Tibial artery (tissue), 4 donors: ENCODE measurements around the gene ATP9B.

ENCODE experiments used
- DNase-seq, 2 donors: peaks; one replicate each; pipeline ENCODE4 v3.0.0-alpha.2; 2019
- H3K27ac ChIP-seq, 2 donors: fragments of 200-600 bp; sonication (generic) in 1 of 2; 1 replicate in 1 of 2; 2 replicates in 1 of 2; pipeline ENCODE4 v1.5.1; 2018 to 2019; ENCODE audit warnings: mild to moderate bottlenecking in 1 of 2
- H3K27me3 ChIP-seq, 2 donors: fragments of 200-600 bp; sonication (generic) in 1 of 2; one replicate each; pipeline versions ENCODE4 v1.5.1 to v1.6.0; 2016 to 2019
- H3K36me3 ChIP-seq, 3 donors: fragments of 200-600 bp; sonication (generic) in 2 of 3; one replicate each; pipeline ENCODE4 v1.5.1; 2016 to 2019; ENCODE audit warnings: mild to moderate bottlenecking in 2 of 3
- H3K4me1 ChIP-seq, 4 donors: fragments of 200-600 bp; sonication (generic) in 2 of 4; 1 replicate in 3 of 4; 2 replicates in 1 of 4; pipeline ENCODE4 v1.5.1; 2016 to 2019
- H3K4me3 ChIP-seq, 2 donors: fragments of 200-600 bp; sonication (generic) in 1 of 2; 1 replicate in 1 of 2; 2 replicates in 1 of 2; pipeline ENCODE4 v1.5.1; 2018 to 2019; ENCODE audit warnings: mild to moderate bottlenecking in 2 of 2
- H3K9me3 ChIP-seq, 3 donors: fragments of 200-600 bp; sonication (generic) in 1 of 3; one replicate each; pipeline ENCODE4 v1.5.1; 2016 to 2019
- intact Hi-C: fragments of 100-400 bp; cut with DNase I; formaldehyde crosslinking; loops from one replicate; pipeline ENCODE4 v1.15.0; 2023; ENCODE audit warnings: low total_unique reads
- TF ChIP-seq, protein P1 (sequence below), 2 experiments: fragments of 200-600 bp in 1 of 2; fragments of 450-650 bp in 1 of 2; IDR thresholded peaks; one replicate each; pipeline ENCODE4 v1.5.1; 2017 to 2019; ENCODE audit warnings: antibody characterized with exemption in 2 of 2, mild to moderate bottlenecking in 1 of 2, moderate library complexity in 1 of 2

ATP9B gene

DNA sequence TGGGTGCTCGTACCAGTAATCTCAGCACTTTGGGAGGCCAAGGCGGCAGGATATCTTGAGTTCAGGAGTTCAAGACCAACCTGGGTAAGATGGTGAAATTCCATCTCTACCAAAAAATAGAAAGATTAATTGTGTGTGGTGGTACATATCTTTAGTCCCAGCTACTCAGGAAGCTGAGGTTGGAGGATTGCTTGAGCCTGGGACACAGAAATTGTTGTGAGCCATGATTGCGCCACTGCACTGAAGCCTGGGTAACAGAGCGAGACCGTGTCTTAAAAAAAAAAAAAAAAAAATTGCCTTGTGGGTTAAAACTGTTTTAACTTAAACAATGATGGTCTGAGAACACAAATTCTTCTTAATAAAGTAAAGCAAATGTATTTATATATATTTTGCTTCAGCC lies 49.6 kb downstream of the ATP9B start:
- Histone ChIP-seq H3K27me3 (no peaks in the 10 kb centered on the region), H3K27ac (no peak overlapping the region), H3K36me3 (peaks cover 10 to 15% (median 10%) of the 10 kb centered on the region in 3 donors), H3K4me3 (no peak overlapping the region), H3K4me1 (no peaks in the 10 kb centered on the region), H3K9me3 (no peaks in the 10 kb centered on the region)
- no peak for DNase-seq
- intact Hi-C loops = no loop called here
- TF ChIP-seq, protein P1, sequence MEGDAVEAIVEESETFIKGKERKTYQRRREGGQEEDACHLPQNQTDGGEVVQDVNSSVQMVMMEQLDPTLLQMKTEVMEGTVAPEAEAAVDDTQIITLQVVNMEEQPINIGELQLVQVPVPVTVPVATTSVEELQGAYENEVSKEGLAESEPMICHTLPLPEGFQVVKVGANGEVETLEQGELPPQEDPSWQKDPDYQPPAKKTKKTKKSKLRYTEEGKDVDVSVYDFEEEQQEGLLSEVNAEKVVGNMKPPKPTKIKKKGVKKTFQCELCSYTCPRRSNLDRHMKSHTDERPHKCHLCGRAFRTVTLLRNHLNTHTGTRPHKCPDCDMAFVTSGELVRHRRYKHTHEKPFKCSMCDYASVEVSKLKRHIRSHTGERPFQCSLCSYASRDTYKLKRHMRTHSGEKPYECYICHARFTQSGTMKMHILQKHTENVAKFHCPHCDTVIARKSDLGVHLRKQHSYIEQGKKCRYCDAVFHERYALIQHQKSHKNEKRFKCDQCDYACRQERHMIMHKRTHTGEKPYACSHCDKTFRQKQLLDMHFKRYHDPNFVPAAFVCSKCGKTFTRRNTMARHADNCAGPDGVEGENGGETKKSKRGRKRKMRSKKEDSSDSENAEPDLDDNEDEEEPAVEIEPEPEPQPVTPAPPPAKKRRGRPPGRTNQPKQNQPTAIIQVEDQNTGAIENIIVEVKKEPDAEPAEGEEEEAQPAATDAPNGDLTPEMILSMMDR (IDR thresholded peaks at IDR 0.05) = no peak

DNA sequence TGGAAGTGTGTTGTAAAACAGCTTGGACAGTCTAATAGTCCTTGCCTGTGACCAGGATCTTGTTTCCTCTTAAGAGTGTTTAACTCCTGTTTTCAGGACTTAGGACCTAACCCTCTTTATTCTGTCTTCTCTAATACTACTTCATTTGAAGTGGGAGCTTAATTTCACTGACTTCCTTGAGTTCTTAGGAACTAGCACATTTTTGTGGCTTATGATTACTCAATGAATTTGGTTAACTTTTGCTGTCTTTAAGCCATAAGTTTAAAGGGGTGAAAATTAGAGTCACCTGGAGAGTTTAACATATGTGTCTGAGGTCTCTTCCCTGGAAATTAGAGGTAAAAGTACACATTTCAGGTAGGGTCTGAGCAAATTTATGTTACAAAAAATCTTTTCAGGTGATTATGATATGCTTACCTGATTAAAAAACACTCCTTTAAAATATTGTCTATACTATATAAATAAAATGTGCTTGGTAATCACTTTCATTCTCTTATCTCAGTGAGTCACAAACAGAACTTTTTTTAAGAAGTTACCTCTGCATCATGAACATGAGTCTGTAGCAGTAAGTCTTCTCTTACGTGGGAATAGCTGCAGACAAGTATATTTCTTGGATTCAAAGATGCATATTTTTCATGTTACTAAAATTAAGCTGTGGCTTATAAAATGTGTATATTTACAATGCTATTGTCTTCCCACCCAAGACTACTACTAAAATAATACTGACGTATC lies 52.7 kb downstream of the ATP9B start:
- H3K27ac ChIP-seq = no peak overlapping the region
- TF ChIP-seq, protein P1 (IDR thresholded peaks at IDR 0.05) = no peak
- no peak overlapping the region for H3K4me3 ChIP-seq
- no peaks in the 10 kb centered on the region for H3K27me3 ChIP-seq
- DNase-seq = no peak
- intact Hi-C loops = no loop called here
- peaks cover 7 to 15% (median 13%) of the 10 kb centered on the region in 3 donors for H3K36me3 ChIP-seq
- no peaks in the 10 kb centered on the region for H3K9me3 ChIP-seq
- no peaks in the 10 kb centered on the region for H3K4me1 ChIP-seq

DNA sequence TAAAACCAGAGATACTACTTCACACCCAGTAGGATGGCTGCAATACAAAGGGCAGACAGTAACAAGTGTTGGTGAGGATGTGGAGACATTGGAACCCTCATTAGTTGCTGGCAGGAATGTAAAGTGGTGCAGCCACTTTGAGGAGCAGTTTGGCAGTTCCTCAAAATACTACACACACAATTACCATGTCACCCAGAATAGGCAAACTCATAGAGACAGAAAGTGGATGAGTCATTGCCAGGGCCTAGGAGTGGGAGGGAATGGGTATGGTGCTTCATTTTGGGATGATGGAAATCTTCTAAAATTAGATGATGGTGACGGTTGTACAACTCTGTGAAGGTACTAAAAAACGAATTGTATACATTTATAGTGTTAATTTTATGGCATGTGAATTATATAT lies 54.8 kb downstream of the ATP9B start:
- no peak for DNase-seq
- H3K4me3 ChIP-seq = no peak overlapping the region
- no peaks in the 10 kb centered on the region for H3K9me3 ChIP-seq
- peaks cover 13 to 25% (median 24%) of the 10 kb centered on the region in 3 donors for H3K36me3 ChIP-seq
- intact Hi-C loops = no loop called here
- TF ChIP-seq, protein P1 (IDR thresholded peaks at IDR 0.05) = no peak
- H3K4me1 ChIP-seq = no peaks in the 10 kb centered on the region
- no peaks in the 10 kb centered on the region for H3K27me3 ChIP-seq
- H3K27ac ChIP-seq = no peak overlapping the region

DNA sequence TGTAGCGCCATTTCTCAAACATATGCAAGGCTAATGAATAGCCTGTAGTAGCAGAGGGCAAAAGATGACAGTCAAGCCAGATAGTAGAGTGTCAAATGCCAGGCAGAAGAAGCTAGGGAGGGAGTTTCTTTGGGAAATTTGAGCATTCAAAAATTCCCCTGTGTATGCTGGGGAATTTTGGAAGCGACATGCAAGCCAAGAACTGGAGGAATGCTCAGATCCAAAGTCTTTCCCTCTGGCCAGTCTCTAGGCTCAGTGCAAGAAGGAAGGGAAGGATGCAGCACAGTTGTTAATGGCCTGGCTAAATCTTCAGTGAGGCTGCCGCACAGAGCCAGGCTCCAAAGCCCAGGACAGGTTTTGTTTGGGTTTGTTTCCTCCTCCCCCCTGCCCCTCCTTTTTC lies 59.9 kb downstream of the ATP9B start:
- Histone ChIP-seq H3K4me3 (no peak overlapping the region), H3K27me3 (no peaks in the 10 kb centered on the region), H3K4me1 (no peaks in the 10 kb centered on the region), H3K9me3 (no peaks in the 10 kb centered on the region), H3K27ac (no peak overlapping the region), H3K36me3 (peaks cover 13 to 34% (median 19%) of the 10 kb centered on the region in 3 donors)
- intact Hi-C loops = no loop called here
- no peak for DNase-seq
- TF ChIP-seq, protein P1 (IDR thresholded peaks at IDR 0.05) = no peak

DNA sequence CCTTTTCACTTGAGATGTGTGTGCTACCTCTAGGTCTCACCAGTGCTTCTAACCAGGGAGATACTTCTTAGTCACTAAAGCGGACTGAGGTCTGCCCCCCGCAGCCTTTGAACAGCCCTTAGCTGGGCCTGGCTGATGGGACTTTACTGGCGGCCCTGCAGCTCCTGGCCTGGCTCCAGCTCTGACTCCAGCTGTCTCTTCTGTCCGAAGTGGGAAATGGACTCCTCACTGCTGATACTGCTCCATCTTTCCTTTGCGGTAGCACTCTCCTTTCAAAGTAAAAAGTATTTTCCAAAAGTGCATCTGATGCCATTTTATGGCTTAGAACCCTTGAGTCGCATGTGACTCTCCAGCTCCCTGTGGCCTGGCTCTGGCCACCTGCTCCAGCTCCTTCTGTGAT lies 64.5 kb downstream of the ATP9B start:
- peaks cover 0 to 25% (median 0%) of the 10 kb centered on the region in 3 donors for H3K36me3 ChIP-seq
- no peaks in the 10 kb centered on the region for H3K4me1 ChIP-seq
- H3K4me3 ChIP-seq = no peak overlapping the region
- intact Hi-C loops = no loop called here
- DNase-seq = no peak
- TF ChIP-seq, protein P1 (IDR thresholded peaks at IDR 0.05) = no peak
- no peak overlapping the region for H3K27ac ChIP-seq
- no peaks in the 10 kb centered on the region for H3K9me3 ChIP-seq
- no peaks in the 10 kb centered on the region for H3K27me3 ChIP-seq
